HG02623 (cell line): ENCODE data around the gene ZNF771.
A peak's percentile ranks its signal among the peaks of the same experiment; 100 is the strongest.
"Not testable (repeated sequence)": the region's sequence is repeated elsewhere in the genome, so short reads cannot be mapped to it uniquely, and the experiment has no call there.

Source experiments
- ATAC-seq: cut with Tn5 transposase; IDR thresholded peaks from one replicate; pipeline ENCODE4 v1.9.1; 2021; ENCODE audit warnings: moderate library complexity; ENCODE audit not compliant: unreplicated experiment

The ZNF771 gene

DNA sequence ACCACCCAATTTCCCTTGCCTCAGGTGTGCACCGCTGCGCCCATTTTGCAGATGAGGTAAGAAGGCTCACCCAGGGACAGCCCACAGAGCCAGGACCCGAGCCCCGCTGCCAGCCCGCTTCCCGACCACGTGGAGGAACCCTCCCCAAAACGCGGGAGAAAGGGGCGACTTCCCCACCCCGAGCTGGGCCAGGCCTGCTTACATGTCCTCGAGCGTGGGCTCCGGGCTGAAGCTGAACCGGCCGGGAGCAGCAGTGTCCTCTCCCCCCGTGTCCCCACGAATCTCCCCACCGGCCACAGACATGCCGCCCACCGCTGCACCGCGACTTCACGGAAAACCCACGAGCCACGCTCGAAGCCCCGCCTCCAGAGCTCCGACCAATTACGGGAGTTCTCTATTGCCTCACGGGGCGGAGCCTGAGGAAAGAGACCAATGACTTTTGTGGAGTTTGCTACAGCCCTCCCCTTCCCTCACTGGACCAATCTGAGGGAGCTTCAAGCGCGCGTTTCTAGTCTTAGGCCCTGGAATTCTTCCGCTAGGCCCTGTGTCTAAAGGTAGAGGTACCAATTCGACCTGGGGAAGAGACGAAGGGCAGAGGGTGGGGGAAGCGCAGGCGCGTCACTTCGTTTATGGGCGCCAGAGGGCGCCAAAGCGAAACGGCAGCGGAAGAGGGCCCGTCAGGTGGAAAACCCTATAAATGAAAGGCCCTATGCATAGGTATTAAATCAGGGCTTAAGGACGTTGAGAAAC lies 22.4 kb downstream of the ZNF771 start, which contains the start of gene DCTPP1:
TSS of gene DCTPP1 (minus strand) at position 353 of the 750 bp plus-strand sequence. CDS start at position 303, 50 bp downstream.
- peak; percentile 94 for ATAC-seq

DNA sequence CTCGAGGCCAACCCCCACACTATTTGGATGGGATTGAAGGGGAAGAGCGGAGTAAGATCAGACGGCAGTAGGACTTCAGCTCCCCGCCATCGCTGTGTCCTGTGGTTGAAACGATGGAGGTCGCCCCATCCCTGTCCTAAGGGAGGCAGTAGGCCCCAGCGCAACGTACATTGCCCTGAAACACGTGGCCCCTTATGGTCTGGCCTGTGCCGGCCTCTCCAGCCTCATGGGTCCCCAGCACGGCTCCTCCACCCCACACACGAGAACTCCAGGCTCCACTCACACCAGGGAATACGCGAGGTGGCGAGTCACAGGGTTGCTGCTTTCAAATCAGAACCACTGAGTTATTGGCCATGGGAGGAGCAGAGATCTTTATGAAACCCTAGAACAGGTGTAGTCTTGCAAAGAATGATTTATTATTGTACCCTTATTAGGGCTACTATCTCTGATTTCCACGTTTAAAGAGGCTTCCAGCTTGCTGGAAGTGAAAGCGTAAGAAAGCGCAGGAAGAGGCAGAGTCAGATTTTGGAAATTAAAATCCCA lies 23.1 kb downstream of the ZNF771 start:
- no peak for ATAC-seq

DNA sequence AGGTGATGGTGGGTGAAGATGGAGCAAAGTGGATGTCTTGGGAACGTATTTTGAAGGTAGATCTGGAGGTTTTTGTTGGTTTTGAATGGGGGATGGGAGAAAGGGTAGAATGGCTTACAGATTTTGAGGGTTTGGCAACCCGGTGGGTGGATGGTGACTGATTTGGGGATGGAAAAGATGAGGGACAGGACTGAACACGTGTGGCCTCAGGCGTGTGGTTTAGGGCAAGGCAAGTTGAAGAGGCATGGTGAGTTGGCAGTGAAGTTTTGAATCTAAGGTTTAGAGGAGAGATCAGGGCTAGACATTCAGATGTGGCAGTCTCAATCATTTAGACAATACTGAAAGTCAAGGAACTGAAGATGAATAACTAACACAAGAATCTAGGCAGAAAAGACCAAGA lies 27.4 kb downstream of the ZNF771 start:
- ATAC-seq = no peak

DNA sequence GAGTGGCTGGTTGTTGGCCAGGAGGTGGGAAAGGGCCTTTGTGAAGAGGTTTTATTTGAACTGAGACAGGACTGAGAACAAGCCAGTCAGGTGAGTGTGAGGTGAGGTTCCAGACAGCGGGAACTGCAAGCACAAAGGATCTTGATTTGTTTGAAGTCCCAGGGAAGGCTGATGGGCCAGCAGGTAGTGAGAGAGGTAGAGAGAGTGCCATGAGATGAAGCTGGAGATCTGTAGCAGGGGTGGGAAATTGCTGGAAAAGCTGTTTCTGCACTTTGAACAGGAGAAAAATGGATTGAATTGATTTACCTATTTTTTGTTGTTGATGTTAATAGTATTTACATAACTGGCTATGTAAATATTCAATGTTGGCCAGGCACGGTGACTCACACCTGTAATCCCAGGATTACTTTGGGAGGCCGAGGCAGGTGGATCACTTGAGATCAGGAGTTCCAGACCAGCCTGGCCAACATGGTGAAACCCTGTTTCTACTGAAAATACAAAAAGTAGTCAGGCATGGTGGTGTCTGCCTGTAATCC lies 30.2 kb downstream of the ZNF771 start:
- ATAC-seq = no peak

DNA sequence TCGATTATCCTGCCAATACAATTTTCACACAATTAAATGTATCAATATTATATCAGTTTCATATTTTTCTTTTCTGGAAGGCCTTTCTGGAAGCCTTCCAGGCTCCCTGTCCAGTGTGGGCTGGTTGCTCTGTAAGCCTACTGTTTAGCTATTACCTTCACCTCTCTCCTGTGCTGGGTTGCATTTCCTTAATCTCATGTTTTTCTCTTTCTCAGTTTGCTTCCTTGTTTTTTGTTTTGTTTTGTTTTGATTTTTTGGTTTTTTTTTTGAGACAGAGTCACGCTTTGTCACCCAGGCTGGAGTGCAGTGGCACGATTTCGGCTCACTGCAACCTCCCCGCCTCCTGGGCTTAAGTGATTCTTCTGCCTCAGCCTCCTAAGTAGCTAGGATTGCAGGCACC lies 31.4 kb downstream of the ZNF771 start:
- ATAC-seq = no peak

DNA sequence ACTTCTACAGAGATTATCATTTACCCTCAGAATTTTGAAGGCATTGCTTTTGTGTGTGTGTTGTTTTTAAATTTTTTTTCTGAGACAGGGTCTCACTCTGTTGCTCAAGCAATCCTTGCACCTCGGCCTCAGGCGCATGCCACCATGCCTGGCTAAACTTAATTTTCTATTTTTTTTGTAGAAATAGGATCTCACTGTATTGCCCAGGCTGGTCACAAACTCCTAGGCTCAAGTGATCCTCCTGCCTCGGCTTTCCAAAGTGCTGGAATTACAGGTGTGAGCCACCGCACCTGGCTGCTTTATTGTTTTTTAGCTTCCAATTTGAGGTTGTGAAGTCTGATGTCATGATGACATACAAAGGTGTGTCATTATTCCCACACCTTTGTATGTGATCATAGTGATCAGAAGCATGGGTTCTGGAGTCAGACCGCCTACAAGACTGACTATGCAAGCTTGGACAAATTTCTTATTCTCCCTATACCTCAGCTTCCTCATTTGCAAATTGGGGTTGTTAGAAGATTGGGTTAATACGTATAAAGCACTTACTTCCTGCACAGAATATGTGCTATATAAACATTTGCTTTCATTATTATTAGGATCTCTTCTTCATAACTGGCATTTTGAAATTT lies 32.4 kb downstream of the ZNF771 start:
- no peak for ATAC-seq

DNA sequence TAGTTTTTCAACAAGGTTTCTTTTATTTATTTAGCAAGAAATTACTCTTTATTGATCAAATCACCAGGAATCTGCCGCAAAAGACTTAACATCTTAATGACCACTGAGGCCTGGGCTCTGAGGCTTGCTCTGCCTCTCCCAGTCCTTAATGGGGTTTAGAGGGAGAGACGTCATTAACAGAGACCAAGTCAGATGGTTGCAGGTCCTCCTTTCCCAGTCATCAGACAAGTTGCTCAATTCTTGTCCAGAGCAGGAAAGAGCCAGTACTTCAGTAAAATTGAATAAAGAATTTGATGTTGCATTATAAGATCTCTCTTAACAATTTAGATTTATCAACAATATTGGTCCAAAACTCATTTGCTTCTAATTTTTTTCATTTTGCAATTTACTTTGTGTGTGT lies 36.2 kb downstream of the ZNF771 start:
- no peak for ATAC-seq

DNA sequence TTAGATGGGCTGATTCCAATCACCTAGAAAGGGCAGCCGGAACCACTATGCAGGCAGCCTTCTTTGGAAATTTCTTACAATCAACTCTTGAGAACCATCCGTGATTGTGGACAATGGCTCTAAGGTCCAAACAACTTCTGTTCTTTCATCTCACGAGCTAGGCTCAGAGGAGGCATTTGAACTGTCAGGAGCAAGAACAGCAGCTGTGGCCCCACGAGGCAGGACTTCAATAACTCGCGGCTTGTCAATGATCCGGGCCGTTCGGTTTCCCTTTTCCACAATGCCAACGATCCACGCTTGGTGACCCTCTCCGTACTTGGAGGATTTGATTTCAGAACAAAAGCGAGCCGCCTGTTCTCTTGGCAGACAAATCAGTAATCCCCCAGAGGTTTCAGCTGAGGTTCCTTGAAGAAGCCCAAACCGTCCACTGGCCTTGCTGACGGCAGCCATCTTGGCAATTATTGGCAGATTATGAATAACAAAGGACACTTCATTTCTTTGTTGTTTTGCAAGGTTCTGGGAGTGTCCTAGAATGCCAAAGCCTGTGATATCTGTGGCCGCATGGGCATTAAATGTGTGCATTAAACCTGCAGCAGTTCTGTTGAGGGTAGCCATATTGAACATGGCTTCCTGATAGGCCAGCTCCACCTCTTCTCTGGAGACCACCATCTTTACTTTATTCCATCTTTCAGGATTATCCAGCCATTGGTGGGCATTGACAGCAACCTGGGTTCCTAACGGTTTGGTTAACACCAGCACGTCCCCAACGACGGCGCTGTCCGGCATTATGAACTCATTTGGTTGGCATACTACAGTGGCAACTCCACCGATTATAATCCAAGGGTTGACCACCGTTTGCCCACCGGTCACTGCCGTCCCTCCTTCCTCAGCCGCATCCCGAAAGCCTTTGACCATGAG lies 37.1 kb downstream of the ZNF771 start:
- no peak for ATAC-seq

DNA sequence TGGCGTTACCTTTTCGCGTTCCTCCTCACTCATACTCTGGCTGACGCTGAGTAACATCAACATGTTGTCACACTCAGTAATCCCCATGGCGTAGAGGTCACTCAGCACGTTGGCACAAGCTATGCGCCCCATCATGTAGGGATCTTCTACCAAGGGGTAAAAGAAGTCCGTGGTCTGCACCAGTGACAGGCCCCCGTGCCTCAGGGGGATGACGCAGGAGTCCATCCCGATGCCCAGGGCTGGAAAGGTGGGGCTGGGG lies 37.7 kb downstream of the ZNF771 start:
- peak; percentile 10 for ATAC-seq

DNA sequence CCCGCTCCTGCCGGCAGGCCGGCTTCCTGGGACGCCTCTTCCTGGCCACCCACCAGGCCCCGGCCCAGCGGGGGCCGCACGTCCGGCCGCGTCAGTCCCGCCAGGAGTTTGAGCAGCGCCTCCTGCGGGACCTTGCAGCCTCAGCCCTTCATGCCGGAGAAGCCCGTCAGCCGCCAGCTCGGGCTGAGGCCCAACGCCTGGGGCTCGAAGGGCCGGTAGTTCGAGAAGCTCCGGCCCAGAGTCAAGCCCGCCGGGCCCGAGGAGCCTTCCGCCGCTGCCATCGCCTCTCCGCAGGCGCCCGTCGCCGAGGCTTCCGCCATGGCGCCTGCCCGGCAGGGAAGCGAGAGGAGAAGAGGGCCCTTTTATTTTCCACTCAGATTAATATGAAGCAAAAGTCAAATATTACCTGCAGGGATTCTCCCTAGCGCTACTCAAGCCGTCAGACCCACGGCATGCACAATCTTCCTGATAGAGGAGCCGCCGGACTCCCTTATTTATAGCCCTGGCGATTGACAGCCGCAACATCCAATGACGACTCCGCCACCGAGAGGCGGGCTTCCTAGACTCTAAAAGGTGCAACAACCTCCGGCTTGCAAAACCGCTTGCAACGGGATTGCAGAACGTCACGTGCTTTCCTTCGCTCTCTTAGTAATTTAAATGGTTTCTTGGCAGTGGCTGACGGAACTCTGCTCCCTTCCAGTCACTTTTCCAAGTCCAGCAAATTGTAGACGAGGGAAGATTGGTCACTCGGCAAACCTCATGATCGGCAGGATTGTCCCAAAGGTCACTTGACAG lies 38.2 kb downstream of the ZNF771 start, which contains the start of gene SEPHS2:
TSS of gene SEPHS2 (minus strand) at position 467 of the 795 bp plus-strand sequence. CDS start at position 320, 147 bp downstream.
- peak; percentile 84 for ATAC-seq

DNA sequence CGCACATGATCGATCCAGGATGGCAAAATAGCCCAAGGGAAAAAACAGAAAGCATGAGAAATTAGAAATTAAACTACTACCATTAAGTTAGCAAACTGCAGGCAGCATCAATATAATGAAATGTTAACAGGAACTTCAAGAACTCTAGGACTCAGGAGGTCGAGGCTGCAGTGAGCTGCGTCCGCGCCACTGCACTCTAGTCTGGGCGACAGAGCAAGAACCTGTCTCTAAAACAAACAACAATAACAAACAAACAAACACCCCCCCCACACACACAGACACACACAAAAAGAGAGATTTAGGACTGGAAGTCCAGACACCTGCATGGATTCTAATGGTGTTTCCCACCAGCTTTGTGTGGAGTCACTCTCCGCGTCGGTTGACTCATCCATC lies 38.8 kb downstream of the ZNF771 start:
- no peak for ATAC-seq

DNA sequence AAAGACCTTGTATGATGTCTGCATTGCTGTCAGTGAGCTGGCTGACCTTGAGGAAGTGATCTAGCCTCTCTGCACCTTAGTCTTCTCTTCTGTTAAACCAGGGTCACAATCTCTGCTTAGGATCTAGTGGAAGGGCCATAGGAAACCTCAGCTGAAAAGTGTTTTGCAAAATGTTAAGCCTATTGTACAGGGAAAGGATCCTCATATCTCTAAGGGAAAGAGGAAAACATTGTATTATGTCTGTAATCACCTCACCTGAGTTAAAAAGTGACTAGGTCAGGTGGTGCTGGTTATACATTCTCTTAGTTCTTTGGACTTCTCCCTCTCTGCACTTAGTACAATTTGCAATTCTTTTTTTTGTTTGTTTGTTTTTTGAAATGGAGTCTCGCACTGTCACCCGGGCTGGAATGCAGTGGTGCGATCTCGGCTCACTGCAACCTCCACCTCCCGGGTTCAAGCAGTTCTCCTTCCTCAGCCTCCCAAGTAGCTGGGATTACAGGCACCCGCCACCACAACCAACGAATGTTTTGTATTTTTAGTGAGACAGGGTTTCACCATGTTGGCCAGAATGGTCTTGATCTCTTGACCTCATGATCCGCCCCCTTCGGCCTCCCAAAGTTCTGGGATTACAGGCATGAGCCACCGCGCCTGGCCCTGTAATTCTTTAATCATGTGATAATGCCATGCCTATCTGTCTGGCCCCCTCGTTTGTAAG lies 40.3 kb downstream of the ZNF771 start:
- no peak for ATAC-seq

DNA sequence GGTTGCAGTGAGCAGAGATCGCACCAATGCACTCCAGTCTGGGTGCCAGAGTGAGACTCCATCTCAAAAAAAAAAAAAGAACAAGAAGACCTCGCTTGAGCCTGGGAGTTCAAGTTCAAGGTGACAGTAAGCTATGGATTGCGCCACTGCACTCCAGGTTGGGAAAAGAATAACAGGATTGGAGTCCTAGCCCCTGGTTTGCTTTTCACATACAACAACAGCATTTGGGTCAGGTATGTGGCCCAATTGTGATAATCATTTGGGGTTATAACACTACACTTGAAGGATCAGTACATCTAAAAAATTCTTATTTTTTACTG lies 41.7 kb downstream of the ZNF771 start:
- no peak for ATAC-seq

DNA sequence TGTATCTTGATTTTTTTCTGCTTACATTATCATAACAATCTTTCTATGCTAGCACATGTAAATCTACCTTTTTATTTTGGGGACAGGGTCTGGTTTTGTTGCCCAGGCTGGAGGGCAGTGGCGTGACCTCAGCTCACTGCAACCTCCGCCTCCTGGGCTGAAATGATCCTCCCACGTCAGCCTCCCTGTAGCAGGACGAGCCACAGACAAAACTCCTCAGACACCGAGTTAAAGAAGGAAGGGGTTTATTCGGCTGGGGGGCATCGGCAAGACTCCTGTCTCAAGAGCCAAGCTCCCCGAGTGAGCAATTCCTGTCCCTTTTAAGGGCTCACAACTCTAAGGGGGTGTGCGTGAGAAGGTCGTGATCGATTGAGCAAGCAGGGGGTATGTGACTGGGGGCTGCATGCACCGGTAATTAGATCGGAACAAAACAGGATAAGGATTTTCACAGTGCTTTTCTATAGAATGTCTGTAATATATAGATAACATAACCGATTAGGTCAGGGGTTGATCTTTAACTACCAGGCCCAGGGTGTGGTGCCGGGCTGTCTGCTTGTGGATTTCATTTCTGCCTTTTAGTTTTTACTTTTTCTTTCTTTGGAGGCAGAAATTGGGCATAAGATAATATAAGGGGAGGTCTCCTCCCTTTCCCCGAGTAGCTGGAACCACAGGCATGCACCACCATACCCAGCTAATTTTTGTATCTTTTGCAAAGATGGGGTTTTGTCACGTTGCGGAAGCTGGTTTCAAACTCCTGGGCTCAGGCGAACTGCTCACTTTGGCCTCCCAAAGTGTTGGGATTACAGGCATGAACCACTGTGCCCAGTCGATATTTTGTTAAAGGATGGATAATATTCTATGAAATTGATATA lies 45.5 kb downstream of the ZNF771 start:
- ATAC-seq = not testable (repeated sequence)

DNA sequence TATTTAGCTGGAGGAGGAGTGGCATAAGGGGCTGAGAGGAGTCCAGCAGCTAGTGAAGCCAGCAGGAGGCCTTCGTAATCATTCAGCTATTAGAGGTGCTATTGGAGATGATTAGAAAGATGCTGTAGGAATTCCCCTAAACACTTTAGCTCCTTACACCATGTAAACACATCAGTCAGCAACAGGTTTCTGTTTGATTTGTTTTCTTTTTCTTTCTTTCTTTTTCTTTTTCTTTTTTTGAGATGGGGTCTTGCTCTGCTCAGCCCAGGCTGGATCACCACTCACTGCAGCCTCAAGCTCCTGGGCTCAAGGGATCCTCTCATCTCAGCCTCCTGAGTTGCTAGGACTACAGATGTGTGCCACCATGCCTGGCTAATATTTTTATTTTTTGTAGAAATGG lies 48.9 kb downstream of the ZNF771 start:
- no peak for ATAC-seq

DNA sequence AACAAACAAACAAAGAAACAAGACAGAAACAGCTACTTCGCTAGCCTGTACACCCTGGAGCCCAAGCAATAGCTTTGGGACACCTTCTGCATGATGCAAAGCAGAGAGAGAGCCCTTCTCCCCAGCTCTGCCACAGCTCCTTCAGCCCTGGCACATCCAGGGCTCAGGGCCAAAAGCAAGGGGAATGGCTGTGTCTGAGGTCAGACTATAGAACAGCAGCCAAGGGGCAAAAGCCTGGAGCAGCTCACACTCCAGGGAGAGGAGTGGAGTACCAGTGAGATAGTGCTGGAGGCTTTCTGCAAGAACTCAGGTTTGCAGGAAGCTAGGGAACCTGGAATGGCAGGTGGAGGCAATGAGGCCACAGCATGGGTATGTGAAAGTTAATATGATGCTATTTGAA lies 49.9 kb downstream of the ZNF771 start:
- ATAC-seq = no peak

DNA sequence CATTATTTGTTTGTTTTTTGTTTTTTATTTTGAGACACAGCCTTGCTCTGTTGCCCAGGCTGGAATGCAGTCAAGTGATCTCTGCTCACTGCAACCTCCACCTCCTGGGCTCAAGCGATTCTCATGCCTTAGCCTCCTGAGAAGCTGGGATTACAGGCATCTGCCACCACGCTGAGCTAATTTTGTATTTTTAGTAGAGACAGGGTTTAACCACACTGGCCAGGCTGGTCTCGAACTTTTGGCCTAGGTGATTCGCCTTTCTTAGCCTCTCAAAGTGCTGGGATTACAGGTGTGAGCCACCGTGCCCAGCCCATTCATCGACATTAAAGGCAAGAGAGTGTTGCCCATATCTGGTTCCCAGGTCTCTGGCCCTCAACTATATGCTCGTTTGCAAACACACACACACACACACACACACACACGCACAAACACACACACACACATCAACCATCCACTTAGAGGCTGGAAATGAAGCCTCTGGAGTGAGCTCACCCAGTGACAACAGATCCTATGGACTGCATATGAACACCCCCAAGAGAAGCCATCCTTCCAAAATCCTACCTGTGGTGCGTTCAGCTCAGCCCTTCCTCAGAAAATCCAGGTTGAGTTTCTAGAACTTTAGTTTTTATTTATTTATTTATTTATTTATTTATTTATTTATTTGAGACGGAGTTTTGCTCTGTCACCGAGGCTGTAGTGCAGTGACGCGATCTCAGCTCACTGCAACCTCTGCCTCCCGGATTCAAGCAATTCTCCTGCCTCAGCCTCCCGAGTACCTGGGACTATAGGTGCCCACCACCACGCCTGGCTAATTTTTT lies 50.5 kb downstream of the ZNF771 start:
- ATAC-seq = no peak
